Measurements from ENCODE around the gene ADGRD1.

The ADGRD1 gene

GRCh38 chr12:131038961-131039950 lies 85.5 kb downstream of the ADGRD1 start:
- DNase-seq (ENCODE audit: low read depth in 4 of 4, low spot score in 1 of 4), result no peak

- DNase-seq (ENCODE audit: low read depth in 4 of 4, low spot score in 1 of 4), result no peak
These were observed 86.8 kb downstream of the ADGRD1 start for GRCh38 chr12:131040491-131040890.

- DNase-seq (ENCODE audit: low read depth in 4 of 4, low spot score in 1 of 4), result no peak
These were observed 87.7 kb downstream of the ADGRD1 start for GRCh38 chr12:131041216-131041967.

GRCh38 chr12:131041968-131042833 lies 88.5 kb downstream of the ADGRD1 start:
- DNase-seq (ENCODE audit: low read depth in 4 of 4, low spot score in 1 of 4), result no peak

GRCh38 chr12:131042834-131043245 lies 89.1 kb downstream of the ADGRD1 start:
- DNase-seq (ENCODE audit: low read depth in 4 of 4, low spot score in 1 of 4), result no peak

DNA sequence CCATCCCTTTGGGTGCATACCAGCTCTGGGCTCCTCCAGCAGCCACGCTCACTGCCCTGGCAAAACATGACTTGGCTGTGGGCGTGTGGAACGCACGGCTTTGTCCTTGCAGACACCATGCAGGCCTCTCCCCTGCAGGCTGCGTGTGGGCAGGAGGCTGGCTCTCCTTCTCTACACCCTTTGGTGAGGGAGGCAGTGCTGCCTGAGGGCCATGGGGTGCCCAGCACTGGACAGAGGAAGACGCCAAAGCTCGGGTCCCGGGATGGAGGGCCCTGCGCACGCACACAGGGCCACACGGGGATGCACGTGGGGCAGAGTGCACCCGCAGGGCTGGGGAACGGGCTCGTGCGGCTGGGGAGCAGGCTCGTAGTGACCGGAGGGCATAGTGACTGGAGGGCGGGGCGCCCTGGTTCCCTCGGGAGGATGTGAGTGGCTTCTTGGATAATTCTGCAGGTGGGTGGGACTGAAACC lies 89.7 kb downstream of the ADGRD1 start:
- DNase-seq (ENCODE audit: low read depth in 4 of 4, low spot score in 1 of 4), result no peak

- no peak for DNase-seq (ENCODE audit: low read depth in 4 of 4, low spot score in 1 of 4)
These were observed 90.4 kb downstream of the ADGRD1 start for GRCh38 chr12:131044136-131044535.

GRCh38 chr12:131044760-131045381 lies 91.2 kb downstream of the ADGRD1 start:
- no peak for DNase-seq (ENCODE audit: low read depth in 4 of 4, low spot score in 1 of 4)

DNA sequence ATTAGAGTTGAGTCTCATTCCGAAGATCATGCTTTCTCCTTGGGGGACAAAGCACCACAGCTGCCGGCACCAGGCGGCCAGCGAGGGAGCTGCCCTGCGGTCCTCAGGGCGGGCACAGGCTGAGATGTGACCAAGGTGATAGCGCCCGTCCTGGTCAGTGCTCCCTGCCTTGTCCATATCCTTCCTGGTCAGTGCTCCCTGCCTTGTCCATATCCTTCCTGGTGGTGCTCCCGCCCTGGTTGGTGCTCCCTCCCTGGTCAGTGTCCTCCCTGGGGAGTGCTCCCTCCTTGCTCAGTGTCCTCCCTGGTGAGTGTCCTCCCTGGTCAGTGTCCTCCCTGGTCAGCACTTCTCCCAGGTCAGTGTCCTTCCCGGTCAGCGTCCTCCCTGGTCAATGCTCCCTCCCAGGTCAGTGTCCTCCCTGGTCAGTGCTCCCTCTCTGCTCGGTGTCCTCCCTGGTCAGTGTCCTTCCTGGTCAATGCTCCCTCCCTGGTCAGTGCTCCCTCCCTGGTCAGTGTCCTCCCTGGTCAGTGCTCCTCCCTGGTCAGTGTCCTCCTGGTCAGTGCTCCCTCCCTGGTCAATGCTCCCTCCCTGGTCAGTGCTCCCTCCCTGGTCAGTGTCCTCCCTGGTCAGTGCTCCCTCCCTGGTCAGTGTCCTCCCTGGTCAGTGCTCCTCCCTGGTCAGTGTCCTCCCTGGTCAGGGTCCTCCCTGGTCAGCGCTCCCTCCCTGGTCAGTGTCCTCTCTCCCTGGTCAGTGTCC lies 92.2 kb downstream of the ADGRD1 start:
- no peak for DNase-seq (ENCODE audit: low read depth in 4 of 4, low spot score in 1 of 4)

DNA sequence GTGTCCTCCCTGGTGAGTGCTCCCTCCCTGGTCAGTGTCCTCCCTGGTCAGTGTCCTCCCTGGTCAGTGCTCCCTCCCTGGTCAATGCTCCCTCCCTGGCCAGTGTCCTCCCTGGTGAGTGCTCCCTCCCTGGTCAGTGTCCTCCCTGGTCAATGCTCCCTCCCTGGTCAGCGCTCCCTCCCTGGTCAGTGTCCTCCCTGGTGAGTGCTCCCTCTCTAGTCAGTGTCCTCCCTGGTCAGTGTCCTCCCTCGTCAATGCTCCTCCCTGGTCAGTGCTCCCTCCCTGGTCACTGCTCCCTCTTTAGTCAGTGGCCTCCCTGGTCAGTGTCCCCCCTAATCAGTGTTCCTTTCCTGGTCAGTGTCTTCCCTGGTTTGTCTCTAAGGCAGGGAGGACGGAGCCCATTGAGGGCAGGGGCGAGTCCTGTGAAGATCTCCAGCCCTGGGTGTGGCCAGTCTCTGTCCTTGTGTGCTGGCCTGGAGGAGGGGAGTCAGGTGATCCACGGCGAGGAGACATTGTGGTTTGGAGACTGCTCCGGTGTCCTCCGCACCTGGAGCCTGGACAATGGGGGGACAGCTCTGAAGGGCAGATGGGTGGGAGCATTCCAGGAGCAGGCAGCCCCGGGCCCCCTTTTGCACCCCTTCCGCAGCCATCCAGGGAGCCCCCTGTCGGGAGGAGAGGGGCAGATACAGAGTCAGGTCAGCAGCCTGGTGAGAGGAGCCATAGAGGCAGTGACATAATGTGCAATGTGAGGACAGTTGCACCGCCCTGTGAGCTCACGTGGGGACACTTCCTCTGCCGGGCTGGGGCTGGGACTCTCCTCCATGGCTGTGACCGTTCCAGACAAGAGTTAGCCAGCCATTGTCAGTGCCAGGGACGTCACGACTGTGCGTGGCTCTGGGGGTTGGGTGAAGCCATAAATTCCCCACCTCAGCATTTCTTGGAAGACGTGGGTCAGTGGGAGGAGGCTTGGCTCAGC lies 93.4 kb downstream of the ADGRD1 start:
- no peak for DNase-seq (ENCODE audit: low read depth in 4 of 4, low spot score in 1 of 4)

DNA sequence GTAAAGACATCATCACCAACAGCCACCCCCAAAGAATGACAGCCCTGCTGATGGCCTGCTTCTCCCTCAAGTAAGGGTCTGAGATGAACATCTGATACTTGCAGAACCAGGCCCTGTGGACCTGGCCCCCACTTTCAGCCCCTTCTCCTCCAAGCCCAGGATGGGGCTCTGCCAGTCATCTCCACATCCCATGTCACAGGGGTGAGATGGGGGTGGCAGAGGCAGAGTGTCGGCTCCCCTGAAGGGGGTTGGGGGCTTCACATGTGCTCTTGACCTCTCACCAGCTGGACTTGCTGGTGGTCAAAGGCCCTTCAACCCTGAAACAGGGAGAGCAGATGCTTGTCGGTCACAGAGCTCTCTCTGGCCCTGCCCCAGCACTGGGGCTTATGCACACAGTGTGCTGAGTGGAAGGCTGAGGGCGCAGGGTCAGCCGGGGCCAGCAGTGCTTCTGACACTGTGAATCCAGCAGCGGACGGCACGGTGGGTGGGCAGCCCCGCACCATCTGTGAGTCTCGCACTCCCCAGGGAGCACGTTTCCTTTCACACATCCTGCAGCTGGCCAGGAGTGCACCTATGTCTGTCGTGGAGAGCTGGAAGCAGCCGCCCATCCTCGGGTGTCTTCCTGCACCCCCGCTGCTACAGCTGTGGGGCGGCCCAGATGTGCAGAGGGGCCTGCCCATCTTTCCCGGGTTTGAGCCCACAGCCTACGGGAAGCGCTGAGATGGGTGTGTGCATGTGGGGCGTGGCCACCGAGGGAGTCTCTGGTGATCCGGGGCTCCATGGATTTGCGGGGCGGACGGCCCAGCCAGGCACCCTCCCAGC lies 94.3 kb downstream of the ADGRD1 start:
- no peak for DNase-seq (ENCODE audit: low read depth in 4 of 4, low spot score in 1 of 4)

DNA sequence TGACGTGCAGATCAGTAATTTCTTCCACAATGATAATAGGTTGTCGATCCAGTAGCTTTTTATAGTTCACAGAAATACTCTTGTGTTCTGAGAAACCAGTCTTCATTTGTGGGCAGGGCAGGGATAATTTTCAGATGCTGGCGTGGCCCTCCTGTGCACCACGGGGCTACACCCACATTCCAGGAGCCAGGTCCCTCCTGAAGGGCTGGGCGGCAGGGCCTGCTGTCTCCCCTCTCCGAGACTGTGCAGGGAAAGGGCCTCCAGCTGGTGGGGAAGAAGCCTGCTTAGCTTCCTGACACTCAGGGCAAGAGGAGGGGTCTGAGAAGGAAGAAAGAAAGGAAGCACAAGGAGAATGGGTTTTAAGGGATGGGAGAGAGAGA lies 94.9 kb downstream of the ADGRD1 start:
- DNase-seq (ENCODE audit: low read depth in 4 of 4, low spot score in 1 of 4), result no peak

GRCh38 chr12:131049002-131049401 lies 95.3 kb downstream of the ADGRD1 start:
- no peak for DNase-seq (ENCODE audit: low read depth in 4 of 4, low spot score in 1 of 4)

GRCh38 chr12:131049549-131050339 lies 96.0 kb downstream of the ADGRD1 start:
- DNase-seq (ENCODE audit: low read depth in 4 of 4, low spot score in 1 of 4), result no peak

- DNase-seq (ENCODE audit: low read depth in 4 of 4, low spot score in 1 of 4), result no peak
These were observed 96.9 kb downstream of the ADGRD1 start for GRCh38 chr12:131050463-131051154.

GRCh38 chr12:131051155-131051473 lies 97.4 kb downstream of the ADGRD1 start:
- no peak for DNase-seq (ENCODE audit: low read depth in 4 of 4, low spot score in 1 of 4)
